SIG-M5 (cell line): ENCODE measurements around the gene NUDT17.
"Not testable (repeated sequence)": the region's sequence is repeated elsewhere in the genome, so short reads cannot be mapped to it uniquely, and the experiment has no call there.

Experiments used
- DNase-seq: peaks from one replicate; lab custom pipeline; 2025; lab: John Stamatoyannopoulos, UW

Gene NUDT17, protein sequence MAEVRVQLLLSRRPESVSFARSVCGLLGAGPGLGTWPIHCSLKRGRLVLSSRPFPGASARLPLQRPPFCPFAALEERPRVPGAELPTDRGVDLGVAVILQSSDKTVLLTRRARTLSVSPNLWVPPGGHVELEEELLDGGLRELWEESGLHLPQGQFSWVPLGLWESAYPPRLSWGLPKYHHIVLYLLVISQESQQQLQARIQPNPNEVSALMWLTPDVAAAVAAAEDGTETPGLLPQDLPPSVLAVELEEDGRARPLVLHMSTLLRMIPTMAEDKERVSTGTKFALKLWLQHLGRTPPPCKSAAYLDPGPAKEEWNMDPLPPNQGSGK

GRCh38 chr1:145845514-145846161 lies at the start of gene NUDT17:
NUDT17 (plus strand) TSS chr1:145845630; CDS start chr1:145845641, 11 bp downstream.
- DNase-seq: no peak

- no peak for DNase-seq
Measured at GRCh38 chr1:145796753-145797152, 48.7 kb upstream of the NUDT17 start.

DNA sequence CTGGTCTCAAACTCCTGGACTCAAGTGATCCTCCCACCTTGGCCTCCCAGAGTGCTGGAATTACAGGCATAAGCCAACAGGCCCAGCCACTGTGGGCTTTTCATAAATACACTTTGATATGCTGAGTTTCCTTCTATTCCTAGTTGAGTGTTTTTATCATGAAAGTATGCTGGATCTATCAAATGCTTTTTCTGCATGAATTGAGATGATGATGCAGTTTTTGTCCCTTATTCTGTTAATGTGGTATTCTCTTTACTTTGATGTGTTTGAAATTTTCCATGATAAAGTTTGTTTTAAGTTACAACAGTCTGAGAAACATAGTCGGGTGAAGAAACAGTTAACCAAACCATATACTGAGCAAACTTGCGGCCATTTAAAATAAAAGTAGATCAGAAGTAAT lies 45.6 kb upstream of the NUDT17 start:
- DNase-seq: no peak

DNA sequence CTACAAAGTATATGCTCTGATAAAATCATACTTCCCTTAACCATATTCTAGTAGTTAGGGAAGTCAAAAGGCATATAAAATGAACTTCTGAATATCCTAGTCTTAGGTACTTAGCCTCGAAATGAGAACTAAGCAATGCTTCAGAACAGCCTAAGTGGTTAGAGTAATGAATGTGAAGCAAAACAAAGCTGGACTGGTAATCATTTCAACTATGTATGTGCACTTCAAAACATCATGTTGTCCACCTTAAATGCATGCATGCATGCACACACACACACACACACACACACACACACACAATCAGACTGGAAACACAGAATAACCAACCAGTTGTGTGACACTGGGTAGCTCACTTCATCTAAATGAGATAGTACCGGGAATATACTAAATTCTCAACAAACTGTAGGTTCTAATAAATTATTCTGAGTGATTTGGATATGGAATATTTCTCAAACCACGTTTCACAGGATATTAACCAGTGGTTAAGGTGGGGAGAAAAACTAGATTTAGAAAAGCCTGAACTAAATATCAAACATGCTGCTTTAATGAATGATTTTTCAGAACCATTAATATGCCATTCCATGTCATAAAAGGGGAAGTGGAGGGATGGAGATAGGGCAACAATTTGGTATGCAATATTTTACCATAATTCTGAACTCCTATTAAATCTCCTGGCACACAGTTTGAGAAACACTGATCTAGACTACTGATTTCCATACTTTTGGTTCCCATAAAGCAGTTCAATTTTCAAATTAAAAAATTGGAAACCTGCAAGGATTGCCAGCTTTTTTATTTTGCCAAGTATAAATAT lies 41.0 kb upstream of the NUDT17 start:
- DNase-seq: no peak

DNA sequence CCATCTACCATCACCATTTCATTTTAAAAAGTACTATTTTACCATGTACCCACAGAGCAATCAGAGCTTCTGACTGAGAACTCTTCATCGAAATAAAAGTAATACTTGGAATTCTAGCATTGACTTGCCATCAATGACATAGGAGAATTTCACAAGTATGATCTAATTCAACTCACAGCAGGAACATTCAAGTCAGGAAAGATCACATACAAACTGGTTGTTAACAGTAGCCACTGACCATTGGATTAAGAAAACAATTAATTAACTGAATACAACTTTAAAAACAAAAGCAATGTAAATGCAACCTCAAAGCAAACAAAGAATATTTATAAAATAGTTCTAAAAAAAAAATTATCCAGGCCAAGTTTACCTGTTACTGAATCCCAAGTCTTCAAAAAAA lies 40.4 kb upstream of the NUDT17 start:
- DNase-seq: no peak

DNA sequence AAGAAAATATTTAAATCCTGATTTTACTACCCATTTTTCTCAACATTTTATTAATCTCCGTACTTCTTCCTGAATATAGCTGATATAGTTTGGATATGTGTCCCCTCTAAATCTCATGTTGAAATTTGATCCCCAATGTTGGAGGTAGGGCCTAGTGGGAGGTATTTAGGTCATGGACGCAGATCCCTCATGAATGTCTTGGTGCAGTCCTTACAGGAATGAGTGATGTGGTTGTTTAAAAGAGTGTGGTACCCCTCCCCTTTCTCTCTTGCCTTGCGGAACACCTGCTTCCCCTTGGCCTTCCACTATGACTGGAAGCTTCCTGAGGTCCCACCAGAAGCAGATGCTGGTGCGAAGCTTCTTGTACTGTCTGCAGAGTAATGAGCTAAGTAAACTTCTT lies 39.0 kb upstream of the NUDT17 start:
- no peak for DNase-seq

DNA sequence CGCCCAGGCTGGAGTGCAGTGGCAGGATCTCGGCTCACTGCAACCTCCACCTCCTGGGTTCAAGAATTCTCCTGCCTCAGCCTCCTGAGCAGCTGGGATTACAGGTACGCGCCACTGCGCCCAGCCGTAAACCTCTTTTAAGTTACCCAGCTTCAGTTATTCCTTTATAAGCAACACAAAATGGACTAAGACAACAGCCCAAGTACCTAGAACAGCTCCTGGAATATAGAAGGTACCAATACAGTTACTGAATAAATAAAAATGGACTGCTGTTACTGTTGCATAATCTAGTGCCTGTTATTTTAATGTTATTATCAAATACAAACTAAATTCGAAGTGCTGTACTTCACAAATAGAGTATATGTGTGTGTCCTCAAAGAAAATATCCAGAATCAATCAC lies 38.6 kb upstream of the NUDT17 start:
- no peak for DNase-seq

GRCh38 chr1:145812977-145813810 lies 32.2 kb upstream of the NUDT17 start:
- DNase-seq: not testable (repeated sequence)

DNA sequence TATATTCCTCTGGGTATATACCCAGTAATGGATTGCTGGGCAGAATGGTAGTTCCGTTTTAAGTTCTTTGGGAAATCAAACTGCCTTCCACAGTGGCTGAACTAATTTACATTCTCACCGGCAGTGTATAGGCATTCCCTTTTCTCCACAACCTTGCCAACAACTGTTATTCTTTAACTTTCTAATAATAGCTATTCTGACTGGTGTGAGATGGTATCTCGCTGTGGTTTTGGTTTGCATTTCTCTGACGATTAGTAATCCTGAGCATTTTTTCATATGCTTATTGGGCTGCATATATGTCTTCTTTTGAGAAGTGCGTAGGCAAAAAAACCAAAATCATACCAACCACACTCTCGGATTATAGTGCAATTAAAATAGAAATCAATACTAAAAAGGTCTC lies 27.3 kb upstream of the NUDT17 start:
- DNase-seq: not testable (repeated sequence)

GRCh38 chr1:145822779-145823331 lies 22.6 kb upstream of the NUDT17 start:
- DNase-seq: not testable (repeated sequence)

GRCh38 chr1:145823565-145824498 lies 21.6 kb upstream of the NUDT17 start, which contains the start of the genes POLR3C and RNF115:
POLR3C (plus strand) TSS chr1:145824200; CDS start chr1:145825777, 1,577 bp downstream.
RNF115 (minus strand) TSS chr1:145824095; CDS start chr1:145823873, 222 bp downstream.
- DNase-seq: peak; percentile 90

GRCh38 chr1:145824499-145824842 lies 21.0 kb upstream of the NUDT17 start:
- DNase-seq: no peak

DNA sequence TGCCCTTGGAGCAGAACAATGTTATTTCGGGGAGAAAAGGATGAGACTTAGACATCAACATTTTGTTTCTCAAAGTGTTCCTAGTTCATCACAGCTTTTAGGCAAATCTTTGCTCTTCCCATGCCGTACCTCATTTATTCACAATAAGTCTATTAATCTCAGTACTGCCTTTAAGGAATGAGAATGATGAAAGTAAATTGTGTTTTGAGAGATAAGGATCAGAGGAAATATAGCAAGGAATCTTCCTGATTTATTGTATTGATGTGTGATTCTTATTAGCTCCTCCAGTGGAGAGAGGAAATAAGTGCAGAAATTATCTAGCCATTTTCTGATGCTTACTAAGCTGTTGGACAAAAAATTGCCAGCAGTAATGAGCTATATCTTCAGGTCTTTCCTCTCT lies 19.4 kb upstream of the NUDT17 start:
- no peak for DNase-seq

DNA sequence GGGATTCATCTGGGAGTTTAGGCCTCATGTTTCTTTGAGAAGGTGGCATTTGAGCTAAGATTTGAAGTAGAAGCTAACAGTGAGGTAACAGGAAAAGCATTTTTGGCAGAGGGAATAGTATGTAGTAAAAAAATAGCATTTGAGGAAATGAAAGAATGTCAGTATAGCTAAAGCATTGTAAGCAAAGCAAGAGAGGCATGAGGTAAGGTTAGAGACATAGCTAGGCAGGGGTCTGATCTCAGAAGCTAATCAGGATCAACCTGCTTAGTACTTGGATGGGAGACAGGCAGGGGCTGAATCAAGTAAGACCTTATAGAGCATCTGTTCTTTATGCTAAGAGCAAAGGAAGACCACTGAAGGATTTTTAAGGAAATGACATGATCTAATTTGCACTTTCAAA lies 17.5 kb upstream of the NUDT17 start:
- no peak for DNase-seq

GRCh38 chr1:145828367-145829026 lies 16.9 kb upstream of the NUDT17 start:
- no peak for DNase-seq

DNA sequence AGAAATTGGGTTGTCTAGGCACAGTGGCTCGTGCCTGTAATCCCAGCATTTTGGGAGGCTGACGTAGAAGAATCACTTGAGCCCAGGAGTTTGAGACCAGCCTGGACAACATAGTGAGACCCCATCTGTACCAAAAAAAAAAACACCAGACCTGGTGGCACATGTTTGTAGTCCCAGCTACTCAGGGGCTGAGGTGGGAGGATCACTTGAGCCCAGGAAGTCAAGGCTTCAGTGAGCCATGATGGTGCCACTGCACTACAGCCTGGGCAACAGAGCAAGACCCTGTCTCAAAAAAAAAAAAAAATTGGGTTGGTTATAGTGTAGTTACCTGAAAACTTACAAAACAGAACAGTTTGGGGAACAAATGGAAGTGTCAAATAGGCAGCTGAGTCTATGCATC lies 14.6 kb upstream of the NUDT17 start:
- DNase-seq: not testable (repeated sequence)

- no peak for DNase-seq
Measured at GRCh38 chr1:145837656-145838055, 7.8 kb upstream of the NUDT17 start.

GRCh38 chr1:145843031-145843430 lies 2.4 kb upstream of the NUDT17 start:
- no peak for DNase-seq

GRCh38 chr1:145845144-145845513 lies 301 bp upstream of the NUDT17 start:
- DNase-seq: peak; percentile 90

- no peak for DNase-seq
Measured at GRCh38 chr1:145846201-145846612, 777 bp downstream of the NUDT17 start.
